T follicular helper cell (primary cell): ENCODE results near the gene CD22.
"Not testable (repeated sequence)": the region's sequence is repeated elsewhere in the genome, so short reads cannot be mapped to it uniquely, and the experiment has no call there.

Experiments
- DNase-seq: peaks from one replicate; pipeline ENCODE4 v3.0.0-alpha.2; 2020; ENCODE audit warnings: low read depth
- total RNA-seq, 2 experiments: gene quantifications; one replicate each; lab custom pipeline; 2026; lab: John Stamatoyannopoulos, UW

Gene CD22
- total RNA-seq, result 0 to 0.06 reads per million in 2 experiments

DNA sequence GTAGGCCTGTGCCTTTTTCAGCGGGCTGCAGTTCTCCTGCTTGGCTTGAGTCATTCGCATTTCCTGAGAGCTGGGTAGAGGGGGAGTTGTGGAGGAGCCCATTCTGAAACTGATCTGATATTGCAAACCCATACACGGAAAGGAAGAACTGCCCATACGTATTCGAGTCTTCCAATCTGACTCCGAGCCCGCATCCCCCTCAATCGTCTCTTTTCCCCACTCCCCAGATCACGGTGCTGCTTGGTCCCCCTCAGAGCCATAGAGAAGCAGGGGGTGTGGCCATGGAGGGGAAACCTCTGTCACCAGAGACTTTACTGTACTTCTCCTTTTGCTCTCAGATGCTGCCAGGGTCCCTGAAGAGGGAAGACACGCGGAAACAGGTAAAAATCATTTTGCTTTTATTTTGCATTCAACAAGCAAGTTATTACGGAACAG lies at the start of gene CD22:
CD22 (plus strand) TSS at position 337 of the 435 bp plus-strand sequence. CDS start 2,854 bp downstream, outside the sequence.
- no peak for DNase-seq

- DNase-seq, result no peak
Observed at GRCh38 chr19:35279374-35279773, 49.6 kb upstream of the CD22 start.

DNA sequence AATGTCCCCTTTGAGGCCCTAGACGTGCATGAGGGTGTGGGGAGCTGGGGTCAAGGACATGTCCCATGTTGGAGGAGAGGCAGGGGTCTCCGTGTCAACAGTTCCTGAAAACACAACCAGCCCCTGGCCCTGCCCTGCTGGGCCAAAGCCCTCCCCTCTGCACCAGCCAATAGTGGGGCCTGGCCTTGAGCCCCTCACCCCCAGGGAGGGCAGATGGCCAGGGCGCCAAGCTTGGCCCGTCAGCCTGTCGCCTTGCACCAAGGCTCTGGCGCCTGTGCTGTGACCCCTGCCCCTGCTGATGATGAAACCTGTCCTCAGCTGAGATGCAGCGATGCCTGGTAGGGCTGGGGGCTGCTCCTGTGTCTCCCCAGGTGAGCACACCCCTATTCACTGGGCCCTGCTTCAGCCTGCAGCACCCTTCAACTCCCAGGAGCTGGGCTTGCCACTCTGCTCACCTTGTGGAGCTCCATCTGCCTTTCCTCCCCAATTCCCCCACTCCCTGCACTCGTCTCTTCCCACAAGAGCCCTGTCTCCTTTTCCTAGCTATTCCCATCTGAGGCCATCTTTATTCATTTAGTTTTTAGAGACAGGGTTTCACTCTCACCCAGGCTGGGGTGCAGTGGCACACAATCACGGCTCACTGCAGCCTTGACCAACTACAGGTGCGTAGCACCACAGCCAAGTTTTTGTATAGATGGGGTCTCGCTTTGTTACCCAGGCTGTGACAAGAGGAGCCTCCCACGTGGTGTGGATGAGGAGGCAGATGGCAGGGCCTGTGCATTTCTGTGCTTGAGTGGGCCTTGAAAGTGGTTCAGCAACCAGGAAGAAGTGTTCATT lies 48.8 kb upstream of the CD22 start:
- no peak for DNase-seq

GRCh38 chr19:35281303-35281702 lies 47.7 kb upstream of the CD22 start:
- no peak for DNase-seq

DNA sequence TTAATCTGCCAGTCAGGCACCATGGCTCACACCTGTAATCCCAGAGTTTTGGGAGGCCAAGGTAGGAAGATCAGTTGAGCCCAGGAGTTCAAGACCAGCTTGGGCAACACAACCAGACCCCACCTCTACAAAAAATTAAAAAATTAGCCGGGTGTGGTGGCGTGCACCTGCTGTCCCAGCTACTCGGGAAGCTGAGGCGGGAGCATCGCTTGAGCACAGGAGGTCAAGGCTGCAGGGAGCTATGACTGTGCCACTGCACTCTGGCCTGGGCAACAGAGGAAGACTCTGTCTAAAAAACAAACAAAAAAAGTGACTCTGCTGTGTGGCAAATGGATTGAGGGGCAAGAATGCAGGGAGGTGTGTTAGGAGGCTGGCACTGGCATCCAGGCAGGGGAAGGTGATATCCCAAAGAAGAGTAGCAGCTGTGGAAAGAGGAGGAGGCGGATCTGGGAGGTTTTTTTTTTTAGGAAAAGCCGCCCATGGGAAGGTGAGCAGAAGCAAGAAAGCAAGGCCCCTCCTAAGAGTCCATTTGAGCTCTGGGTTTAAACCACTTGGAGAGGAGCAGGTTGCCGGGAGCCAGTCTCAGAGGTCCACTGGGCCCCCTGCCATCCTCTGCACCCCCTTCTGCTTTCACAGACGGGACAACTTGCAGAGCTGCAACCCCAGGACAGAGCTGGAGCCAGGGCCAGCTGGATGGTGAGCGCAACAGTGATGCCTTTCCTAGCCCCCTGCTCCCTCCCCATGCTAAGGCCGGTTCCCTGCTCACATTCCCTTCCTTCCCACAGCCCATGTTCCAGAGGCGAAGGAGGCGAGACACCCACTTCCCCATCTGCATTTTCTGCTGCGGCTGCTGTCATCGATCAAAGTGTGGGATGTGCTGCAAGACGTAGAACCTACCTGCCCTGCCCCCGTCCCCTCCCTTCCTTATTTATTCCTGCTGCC lies 44.6 kb upstream of the CD22 start:
- no peak for DNase-seq

GRCh38 chr19:35285095-35285449 lies 43.9 kb upstream of the CD22 start:
- no peak for DNase-seq

DNA sequence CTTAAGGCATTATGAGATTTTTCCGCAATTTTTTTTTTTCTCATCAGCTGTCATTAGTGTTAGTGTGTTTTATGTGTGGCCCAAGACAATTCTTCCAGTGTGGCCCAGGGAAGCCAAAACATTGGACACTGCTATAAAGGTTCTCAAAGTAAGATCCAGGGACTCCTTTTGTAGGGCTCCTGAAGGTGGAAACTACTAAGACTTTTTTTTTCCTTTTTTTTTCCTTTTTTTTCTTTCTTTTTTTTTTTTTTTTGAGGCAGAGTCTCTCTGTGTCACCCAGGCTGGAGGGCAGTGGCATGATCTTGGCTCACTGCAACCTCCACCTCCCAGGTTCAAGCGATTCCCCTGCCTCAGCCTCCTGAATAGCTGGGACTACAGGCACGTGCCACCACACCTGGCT lies 43.5 kb upstream of the CD22 start:
- DNase-seq, result not testable (repeated sequence)

GRCh38 chr19:35286101-35286500 lies 42.9 kb upstream of the CD22 start:
- DNase-seq, result not testable (repeated sequence)

GRCh38 chr19:35287713-35288112 lies 41.3 kb upstream of the CD22 start:
- DNase-seq, result no peak

DNA sequence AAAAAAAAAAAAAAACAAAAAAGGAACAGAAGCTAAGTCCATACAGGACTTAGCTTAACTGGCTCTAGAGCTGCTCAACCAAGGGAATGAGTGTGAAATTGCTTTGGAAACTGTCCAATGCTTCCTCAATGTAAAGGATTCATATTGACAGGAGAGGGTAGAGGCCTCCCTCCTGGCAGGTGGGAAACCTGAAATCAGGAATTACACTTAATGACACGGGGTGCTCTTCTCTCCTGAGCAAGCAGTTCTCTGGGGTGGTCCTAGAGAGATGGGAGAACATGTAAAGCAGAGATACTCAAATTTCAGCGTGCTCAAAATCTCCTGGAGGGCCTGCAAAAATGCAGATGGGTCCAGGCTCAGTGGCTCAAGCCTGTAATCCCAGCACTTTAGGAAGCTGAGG lies 40.7 kb upstream of the CD22 start:
- DNase-seq, result no peak

DNA sequence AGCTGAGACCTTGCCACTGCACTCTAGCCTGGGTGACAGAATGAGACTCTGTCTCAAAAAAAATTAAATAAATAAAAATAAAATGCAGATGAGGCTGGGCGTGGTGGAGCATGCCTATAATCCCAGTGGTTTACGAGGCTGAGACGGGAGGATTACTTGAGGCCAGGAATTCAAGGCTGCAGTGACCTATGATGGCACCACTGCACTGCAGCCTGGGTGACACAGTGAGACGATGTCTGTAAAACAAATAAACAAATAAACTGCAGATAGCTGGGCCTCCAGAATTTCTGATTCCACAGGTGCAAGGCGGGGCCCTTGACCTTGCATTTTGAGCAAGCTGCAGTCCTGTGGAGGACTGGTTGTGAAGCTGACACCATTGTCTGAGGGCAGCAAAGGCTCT lies 40.1 kb upstream of the CD22 start:
- no peak for DNase-seq

DNA sequence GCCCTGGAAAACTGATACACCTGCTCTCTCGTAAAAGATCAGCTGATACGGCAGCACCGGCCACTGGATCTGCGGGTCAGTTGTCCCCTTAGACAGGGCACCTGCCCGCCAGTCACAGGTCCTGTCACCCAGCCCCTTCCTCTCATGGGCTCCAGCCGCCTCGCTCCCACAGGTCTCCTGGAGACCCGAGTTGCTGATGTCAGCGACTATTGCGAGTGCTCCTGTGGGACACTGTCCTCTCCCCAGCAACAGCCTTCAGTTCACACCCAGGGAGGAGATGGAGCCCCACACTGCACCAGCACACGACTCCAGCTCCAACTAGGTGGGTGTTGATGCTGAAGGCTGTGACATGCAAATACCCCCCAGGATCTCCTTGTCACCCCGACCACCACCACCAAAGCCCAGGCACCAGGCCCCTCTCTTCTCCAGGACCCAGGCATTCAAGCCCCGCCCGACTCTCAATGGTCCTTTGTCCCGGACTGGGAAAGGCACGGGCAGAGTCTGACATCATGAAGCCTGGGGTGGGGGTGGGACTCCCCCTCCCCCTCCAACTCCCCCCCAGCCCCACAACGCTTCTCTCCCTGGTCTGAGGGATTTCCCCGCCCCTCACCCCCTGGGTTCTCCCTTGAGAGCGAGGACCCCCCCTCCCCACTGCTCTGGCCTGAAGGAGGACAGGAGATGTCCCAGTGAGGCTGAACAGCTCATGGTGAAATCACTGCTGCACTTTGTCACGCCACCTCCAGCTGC lies 38.4 kb upstream of the CD22 start:
- DNase-seq, result no peak

- DNase-seq, result no peak
Observed at GRCh38 chr19:35291259-35291658, 37.7 kb upstream of the CD22 start.

DNA sequence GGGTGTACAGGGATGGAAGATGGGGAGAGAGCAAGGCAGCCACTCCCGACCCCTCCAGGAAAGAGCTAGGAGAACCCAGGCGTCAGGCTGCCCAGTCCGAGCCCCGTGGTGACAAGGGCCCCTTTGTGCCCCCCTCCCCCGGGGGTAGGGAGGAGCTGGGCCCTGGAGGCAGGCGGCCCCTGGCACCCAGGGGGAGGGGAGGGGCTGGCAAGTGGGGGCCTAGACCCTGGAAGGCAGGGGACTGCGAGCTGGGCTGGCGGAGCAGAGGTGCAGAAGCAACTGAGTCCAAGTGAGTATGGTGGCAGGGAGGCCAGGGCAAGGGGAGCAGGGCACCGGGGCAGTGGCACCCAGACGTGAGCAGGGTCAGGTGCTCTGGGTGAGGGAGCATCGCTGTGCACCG lies 37.1 kb upstream of the CD22 start, which contains the start of gene MAG:
MAG (plus strand) TSS at position 246 of the 400 bp plus-strand sequence. CDS start 3,248 bp downstream, outside the sequence.
- no peak for DNase-seq

DNA sequence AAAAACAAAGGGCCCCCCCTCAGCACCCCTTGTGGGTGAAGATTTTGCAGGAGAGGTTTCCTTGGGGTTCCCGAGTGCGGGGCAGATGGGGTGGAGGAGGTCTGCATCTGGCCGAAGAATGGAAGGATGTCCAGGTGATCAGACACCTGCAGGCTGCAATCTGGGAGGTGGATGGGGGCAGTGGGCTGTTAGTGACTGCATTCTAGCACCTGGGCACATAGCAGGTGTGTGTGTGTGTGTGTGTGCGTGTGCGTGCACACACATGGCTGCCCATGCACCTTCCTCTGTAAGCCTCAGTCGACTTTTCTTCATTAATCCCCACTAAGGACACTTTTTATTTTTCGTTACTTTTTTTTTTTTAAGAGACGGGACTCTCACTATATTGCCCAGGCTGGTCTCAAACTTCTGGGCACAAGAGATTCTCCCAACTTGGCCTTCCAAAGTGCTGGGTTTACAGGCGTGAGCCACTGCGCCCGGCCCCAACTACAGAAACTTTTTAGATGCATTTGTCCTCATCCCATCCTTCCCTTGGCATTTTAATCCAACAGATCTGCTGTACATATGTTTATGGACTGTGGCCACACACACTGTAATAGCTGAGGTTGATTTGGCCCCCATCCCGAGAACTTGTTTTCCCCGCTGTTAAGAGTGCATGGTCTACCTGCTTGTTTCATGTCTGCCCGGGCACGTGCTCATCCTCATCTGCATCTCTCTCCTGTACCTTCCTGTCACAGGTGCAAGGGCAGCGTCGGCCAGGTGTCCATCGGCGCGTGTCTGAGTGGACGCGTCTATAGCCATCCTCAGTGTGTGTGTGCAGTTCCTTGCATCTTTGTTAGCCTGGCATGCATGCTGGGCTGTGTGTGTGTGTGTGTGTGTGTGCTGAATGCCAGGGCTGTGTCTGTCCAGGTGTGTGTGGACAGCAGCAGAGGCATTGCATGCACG lies 36.3 kb upstream of the CD22 start:
- DNase-seq, result no peak

DNA sequence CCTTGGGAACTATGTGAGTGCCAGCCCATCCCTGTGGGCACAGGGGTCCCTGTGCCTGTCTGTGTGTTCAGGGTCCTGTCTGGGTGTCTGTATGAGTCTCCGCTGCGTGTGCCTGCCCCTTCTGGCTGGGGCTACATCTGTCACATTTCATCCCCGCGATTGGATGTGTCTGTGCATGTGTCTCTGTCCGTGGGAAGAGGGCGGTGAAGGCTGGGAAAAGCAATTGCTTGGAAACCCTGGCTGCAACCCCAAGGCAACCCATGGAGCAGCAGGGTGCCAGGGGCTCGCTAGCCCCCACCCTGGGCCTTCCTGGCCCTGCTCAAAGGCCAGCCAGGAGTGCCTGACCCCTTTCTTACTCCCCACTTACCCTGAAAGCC lies 35.6 kb upstream of the CD22 start:
- DNase-seq, result no peak

- DNase-seq, result no peak
Observed at GRCh38 chr19:35293808-35294207, 35.2 kb upstream of the CD22 start.

- no peak for DNase-seq
Observed at GRCh38 chr19:35294328-35294727, 34.7 kb upstream of the CD22 start.

GRCh38 chr19:35294859-35295791 lies 33.9 kb upstream of the CD22 start:
- DNase-seq, result no peak
